ENCODE data around the gene GRIK3. TPM values are rescaled to one million over a fixed set of nuclear protein-coding genes. Genes with fewer than 3 reads are reported as not detected.

Gene GRIK3
- total and polyA plus RNA-seq, 2 of the 8 experiments (the other 6 are each of a cell fraction or from before 2014, with no cell fraction given), result 2.1 to 3.4 TPM

DNA sequence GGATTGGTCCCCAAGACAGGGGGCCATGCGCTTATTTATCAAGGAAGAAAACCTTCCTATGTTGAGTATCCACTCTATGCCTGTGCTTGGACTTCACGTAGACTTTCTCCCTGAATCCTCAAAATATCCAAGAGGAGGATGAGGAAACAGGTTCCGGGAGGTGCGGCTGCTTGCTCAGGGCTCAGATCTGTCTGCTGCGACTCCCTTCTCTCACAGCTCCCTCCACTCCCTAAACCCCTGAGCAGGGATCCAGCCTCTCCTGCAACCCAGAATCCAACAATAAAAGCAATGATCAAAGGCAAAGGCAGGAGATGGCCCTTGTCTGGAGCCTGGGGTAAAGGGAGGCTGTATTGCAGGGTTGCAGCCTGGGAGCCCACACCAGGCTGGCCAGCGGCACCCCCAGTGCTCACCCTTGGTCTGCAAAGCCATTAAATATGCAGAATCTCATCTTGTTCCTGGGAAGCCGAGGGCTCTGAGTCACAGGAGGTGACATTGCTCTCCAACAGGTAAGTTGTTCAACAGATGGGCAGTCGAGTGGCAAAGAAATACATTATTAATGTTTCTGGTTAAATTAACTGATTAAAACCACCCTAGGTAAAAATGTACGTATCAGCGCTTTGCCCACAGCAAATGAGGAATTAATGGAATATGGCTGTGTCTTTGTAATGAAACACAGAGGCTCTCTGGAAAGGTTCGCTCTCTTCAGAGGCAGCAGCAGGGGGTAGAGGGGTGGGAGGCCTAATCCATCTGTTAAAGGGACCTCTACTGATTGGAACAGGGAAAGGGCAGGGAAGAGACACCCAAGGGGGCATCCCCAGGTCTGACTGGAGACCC lies 111.5 kb downstream of the GRIK3 start:
- no peak for FAIRE-seq
- CTCF ChIA-PET (ENCODE audit: partially characterized antibody), result interaction anchor here (2.1 kb wide), 1 partner anchor 59 kb away, joined by 11 read pairs; no protein-coding TSS in a partner anchor

More for the DNA sequence above, 111.5 kb downstream of the GRIK3 start:
- no peak overlapping the region for H4K91ac ChIP-seq (replicated peaks; ENCODE audit: insufficient read length, low read length)
- H3K4ac ChIP-seq (replicated peaks; ENCODE audit: insufficient read length, low read depth, low read length), result no peak overlapping the region
- H2BK20ac ChIP-seq (ENCODE audit: low read length), result no peak overlapping the region
- no peak overlapping the region for H4K8ac ChIP-seq (ENCODE audit: extremely low read depth, insufficient read depth, low read length)
- no peak overlapping the region for H3K56ac ChIP-seq (replicated peaks; ENCODE audit: insufficient read length, low read depth, low read length)
- DNase-seq (ENCODE audit: low read depth in 1 of 2, low spot score in 2 of 2), result peak in 1 of 2 experiments; percentile 41
- H2BK5ac ChIP-seq (ENCODE audit: low read depth, low read length), result no peak overlapping the region
- no peaks in the 10 kb centered on the region for H3K9me3 ChIP-seq (ENCODE audit: insufficient read depth in 2 of 2, low read depth in 1 of 2, low read length in 1 of 2)
- H4K5ac ChIP-seq (ENCODE audit: insufficient read length, low read depth, low read length), result no peak overlapping the region
- H3K27me3 ChIP-seq (replicated peaks in 1 of 4; ENCODE audit: control insufficient read depth in 3 of 4, extremely low read depth in 1 of 4, insufficient read depth in 3 of 4, low read length in 3 of 4), result no peaks in the 10 kb centered on the region
- H2BK15ac ChIP-seq (ENCODE audit: low read length), result no peak overlapping the region
- POLR2A ChIA-PET (ENCODE audit: partially characterized antibody), result no interaction called here
- H3K23me2 ChIP-seq (ENCODE audit: low read depth, low read length), result no peaks in the 10 kb centered on the region
- H3K18ac ChIP-seq (ENCODE audit: extremely low read depth, low read length), result no peak overlapping the region
- H2AK5ac ChIP-seq (ENCODE audit: low read depth, low read length), result no peak overlapping the region
- H3K9ac ChIP-seq (replicated peaks in 1 of 4; ENCODE audit: extremely low read depth in 1 of 4, low read depth in 3 of 4, low read length in 3 of 4), result no peak overlapping the region
- no peak overlapping the region for H3K14ac ChIP-seq (ENCODE audit: insufficient read length)
- 77% methylated on average over 11 of the region's 11 CpGs; no CpG with 5 or more reads in 1 of the 2 experiments for WGBS, 2 experiments (ENCODE audit: extremely low coverage in 1 of 2, insufficient coverage in 1 of 2, insufficient read length in 1 of 2, insufficient replicate concordance in 2 of 2, low coverage in 1 of 2, low lambda C conversion rate in 2 of 2, missing lambda C conversion rate in 1 of 2)
- no peak overlapping the region for H2BK120ac ChIP-seq (replicated peaks; ENCODE audit: low read depth, low read length)
- H3K79me2 ChIP-seq (ENCODE audit: control insufficient read depth in 1 of 2, insufficient read depth in 2 of 2, low read length in 2 of 2), result no peaks in the 10 kb centered on the region; a peak in 1 of 4 replicates
- peaks cover 0 to 2% of the 10 kb centered on the region in 2 experiments for H4K20me1 ChIP-seq (replicated peaks in 1 of 2; ENCODE audit: control insufficient read depth in 1 of 2, insufficient read depth in 2 of 2, low read length in 2 of 2)
- H3K4me1 ChIP-seq (replicated peaks in 1 of 4; ENCODE audit: control insufficient read depth in 3 of 4, insufficient read depth in 4 of 4, low read length in 3 of 4), result peaks cover 0 to 12% (median 6%) of the 10 kb centered on the region in 4 experiments; a peak in 5 of 7 replicates
- no peak overlapping the region for H2AFZ ChIP-seq (ENCODE audit: low read length)
- peak; percentile 69 for TF ChIP-seq TAF7 (optimal IDR thresholded peaks at IDR 0.05; ENCODE audit: borderline replicate concordance, low read depth, low read length)
- TF ChIP-seq, protein P1, sequence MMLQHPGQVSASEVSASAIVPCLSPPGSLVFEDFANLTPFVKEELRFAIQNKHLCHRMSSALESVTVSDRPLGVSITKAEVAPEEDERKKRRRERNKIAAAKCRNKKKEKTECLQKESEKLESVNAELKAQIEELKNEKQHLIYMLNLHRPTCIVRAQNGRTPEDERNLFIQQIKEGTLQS (IDR thresholded peaks at IDR 0.05; ENCODE audit: insufficient read depth, low read depth, low read length), result no peak
- no peak for TF ChIP-seq POLR2A (IDR thresholded peaks at IDR 0.05; ENCODE audit: control extremely low read depth in 1 of 2, low read depth in 2 of 2, low read length in 2 of 2)
- no peak for TF ChIP-seq ZNF274 (IDR thresholded peaks at IDR 0.05; ENCODE audit: borderline replicate concordance, extremely low read depth, low read length)
- TF ChIP-seq JUN (IDR thresholded peaks at IDR 0.05; ENCODE audit: low read depth, low read length), result no peak
- no peak for TF ChIP-seq BCL11A (IDR thresholded peaks at IDR 0.05; ENCODE audit: low read depth in 2 of 2, low read length in 2 of 2)
- no peak for TF ChIP-seq RNF2 (IDR thresholded peaks at IDR 0.05; ENCODE audit: borderline replicate concordance, low read depth, low read length, missing control alignments, poor library complexity, severe bottlenecking)
- no peak for TF ChIP-seq SP2 (IDR thresholded peaks at IDR 0.05; ENCODE audit: low read length)
- peak overlapping the region in 1 of 2 experiments; percentile 8; a peak in 1 of 4 replicates for H3K4me2 ChIP-seq (ENCODE audit: insufficient read depth in 1 of 2, low read depth in 2 of 2, low read length in 2 of 2)
- H3K23ac ChIP-seq (ENCODE audit: insufficient read length), result no peak overlapping the region
- H3K27ac ChIP-seq (ENCODE audit: low read depth, low read length), result no peak overlapping the region
- H3K4me3 ChIP-seq (ENCODE audit: extremely low read depth in 1 of 4, insufficient read depth in 2 of 4, low read depth in 3 of 4, low read length in 4 of 4), result no peak overlapping the region
- no peaks in the 10 kb centered on the region for H3K36me3 ChIP-seq (ENCODE audit: control insufficient read depth in 2 of 4, insufficient read depth in 4 of 4, low read length in 3 of 4)
- no peak overlapping the region for H2BK12ac ChIP-seq (ENCODE audit: low read depth, low read length)
- no peaks in the 10 kb centered on the region for H3K79me1 ChIP-seq (ENCODE audit: low read depth, low read length)
